SK-N-SH (cell line): ENCODE measurements around the gene MLST8. TPM values are rescaled to one million over a fixed set of nuclear protein-coding genes. Genes with fewer than 3 reads are reported as not detected.

ENCODE experiments used
- CTCF ChIA-PET: fragments of 300-600, 350-600 bp; formaldehyde crosslinking; extraction: SDS; loops from one replicate; lab custom pipeline; 2021; lab: Yijun Ruan, JAX
- POLR2A ChIA-PET: fragments of 350-600 bp; sonication (Branson Sonifier 250); formaldehyde crosslinking; extraction: SDS; loops from one replicate; lab custom pipeline; 2020; ENCODE audit warnings: antibody characterized with exemption, inconsistent platforms; lab: Yijun Ruan, JAX
- DNase-seq: peaks from one replicate; pipeline ENCODE4 v3.0.0; 2012
- H2AFZ ChIP-seq: fragments of 200-600 bp; sonication (generic); 2 replicates; pipeline ENCODE4 v1.8.1; 2016; ENCODE audit warnings: antibody characterized with exemption, mild to moderate bottlenecking, low read depth
- H3F3A ChIP-seq: fragments of 200-600 bp; sonication (generic); replicated peaks from 2 replicates; pipeline ENCODE3; 2016; ENCODE audit warnings: antibody characterized with exemption, mild to moderate bottlenecking; ENCODE audit not compliant: insufficient read depth
- H3K27ac ChIP-seq, 2 experiments: fragments of 200-500 bp in 1 of 2; fragments of 200-600 bp in 1 of 2; sonication (Bioruptor generic) in 1 of 2; sonication (generic), shearing (Covaris generic) in 1 of 2; 2 replicates each; pipeline versions ENCODE4 v1.5.1 to v1.6.1; 2014 to 2016; ENCODE audit warnings: low read depth in 2 of 2, inconsistent platforms in 1 of 2, low read length in 1 of 2, mild to moderate bottlenecking in 1 of 2, mixed read lengths in 1 of 2
- H3K27me3 ChIP-seq: fragments of 200-600 bp; sonication (generic), shearing (Covaris generic); 2 replicates; pipeline ENCODE4 v1.6.1; 2016; ENCODE audit warnings: mixed run types; ENCODE audit not compliant: insufficient read depth
- H3K36me3 ChIP-seq, 2 experiments: fragments of 200-500 bp in 1 of 2; fragments of 200-600 bp in 1 of 2; sonication (Bioruptor generic) in 1 of 2; sonication (generic) in 1 of 2; replicated peaks in 1 of 2; 2 replicates each; pipeline versions ENCODE3 to v1.5.1; 2014 to 2016; ENCODE audit warnings: low read length in 1 of 2, mild to moderate bottlenecking in 1 of 2; ENCODE audit not compliant: insufficient read depth in 2 of 2, control insufficient read depth in 1 of 2
- H3K4me1 ChIP-seq, 2 experiments: fragments of 200-500 bp in 1 of 2; fragments of 200-600 bp in 1 of 2; sonication (Bioruptor generic) in 1 of 2; sonication (generic), shearing (Covaris generic) in 1 of 2; 2 replicates each; pipeline versions ENCODE4 v1.5.1 to v1.6.1; 2014 to 2016; ENCODE audit warnings: low read depth in 1 of 2, low read length in 1 of 2, mixed run types in 1 of 2; ENCODE audit not compliant: insufficient read depth in 2 of 2, control insufficient read depth in 1 of 2
- H3K4me2 ChIP-seq: fragments of 200-600 bp; sonication (generic), shearing (Covaris generic); 2 replicates; pipeline ENCODE4 v1.6.1; 2017; ENCODE audit warnings: mixed run types
- H3K4me3 ChIP-seq, 2 experiments: fragments of 200-500 bp in 1 of 2; fragments of 200-600 bp in 1 of 2; sonication (Bioruptor generic) in 1 of 2; sonication (generic), shearing (Covaris generic) in 1 of 2; 2 replicates each; pipeline versions ENCODE4 v1.5.1 to v1.8.1; 2014 to 2016; ENCODE audit warnings: low read depth in 2 of 2, inconsistent platforms in 1 of 2, low read length in 1 of 2, mild to moderate bottlenecking in 1 of 2, mixed read lengths in 1 of 2, moderate library complexity in 1 of 2
- H3K79me2 ChIP-seq: fragments of 200-600 bp; sonication (generic); 2 replicates; pipeline ENCODE4 v1.8.1; 2017; ENCODE audit warnings: mild to moderate bottlenecking; ENCODE audit not compliant: insufficient read depth
- H3K9ac ChIP-seq: fragments of 200-600 bp; sonication (generic); 2 replicates; pipeline ENCODE4 v1.6.1; 2017; ENCODE audit warnings: mixed run types
- H3K9me2 ChIP-seq: fragments of 200-600 bp; sonication (generic); 2 replicates; pipeline ENCODE4 v1.6.1; 2017; ENCODE audit warnings: mixed run types
- H3K9me3 ChIP-seq: fragments of 200-600 bp; sonication (generic); 2 replicates; pipeline ENCODE4 v1.6.1; 2017; ENCODE audit warnings: mixed run types, mild to moderate bottlenecking, moderate library complexity
- H4K20me1 ChIP-seq: fragments of 200-600 bp; sonication (generic); 2 replicates; pipeline ENCODE4 v1.6.1; 2017; ENCODE audit warnings: mild to moderate bottlenecking, mixed run types; ENCODE audit not compliant: insufficient read depth
- EP300 ChIP-seq, 2 experiments: IDR thresholded peaks; 2 replicates each; pipeline versions ENCODE4 v1.4.0 to v1.6.1; 2012; ENCODE audit warnings: borderline replicate concordance in 1 of 2, low read depth in 1 of 2, low read length in 1 of 2
- FOSL2 ChIP-seq: IDR thresholded peaks from 2 replicates; pipeline ENCODE4 v1.4.0; 2012; ENCODE audit warnings: low read depth, mild to moderate bottlenecking, moderate library complexity, borderline replicate concordance
- FOXJ3 ChIP-seq: sonication (generic); formaldehyde crosslinking; IDR thresholded peaks from 2 replicates; pipeline ENCODE4 v1.5.1; 2020; ENCODE audit warnings: mild to moderate bottlenecking, missing genetic modification reagents
- GABPA ChIP-seq: IDR thresholded peaks from 2 replicates; pipeline ENCODE4 v1.4.0; 2012; ENCODE audit warnings: low read depth, mild to moderate bottlenecking
- JUND ChIP-seq: IDR thresholded peaks from 2 replicates; pipeline ENCODE4 v1.4.0; 2012
- MXI1 ChIP-seq: IDR thresholded peaks from 2 replicates; pipeline ENCODE4 v1.6.1; 2012; ENCODE audit warnings: mild to moderate bottlenecking, low read depth, low read length, improper control_type of control experiment
- RAD21 ChIP-seq: IDR thresholded peaks from 2 replicates; pipeline ENCODE4 v1.6.1; 2012; ENCODE audit warnings: mild to moderate bottlenecking, low read length
- RCOR1 ChIP-seq: fragments of 150-350 bp; IDR thresholded peaks from 2 replicates; pipeline ENCODE4 v1.6.1; 2017; ENCODE audit warnings: antibody characterized with exemption, low read length
- SIN3A ChIP-seq: IDR thresholded peaks from 2 replicates; pipeline ENCODE4 v1.6.1; 2012; ENCODE audit warnings: low read depth, mild to moderate bottlenecking, low read length, moderate library complexity, borderline replicate concordance
- TCF12 ChIP-seq: IDR thresholded peaks from 2 replicates; pipeline ENCODE4 v1.4.0; 2012
- TEAD4 ChIP-seq: IDR thresholded peaks from 2 replicates; pipeline ENCODE4 v1.4.0; 2012; ENCODE audit warnings: mild to moderate bottlenecking, borderline replicate concordance; ENCODE audit not compliant: insufficient read depth
- WGBS: methylation state at CpG from one replicate; pipeline ENCODE4 v1.1.6; 2017; ENCODE audit warnings: low lambda C conversion rate; 5-methylcytosine and 5-hydroxymethylcytosine counted together
- polyA plus RNA-seq, 3 experiments: library from polyadenylated mRNA; depleted of rRNA; stranded (reverse); fragments of >200 nt; gene quantifications; 2 replicates each; pipeline ENCODE4 v1.2.3, GENCODE V29; 2012
- TF ChIP-seq, protein P1 (sequence below): IDR thresholded peaks from 2 replicates; pipeline ENCODE4 v1.6.1; 2012; ENCODE audit warnings: mild to moderate bottlenecking, low read depth, low read length, moderate library complexity
- TF ChIP-seq, protein P2 (sequence below): IDR thresholded peaks from 2 replicates; pipeline ENCODE4; 2012
- TF ChIP-seq, protein P3 (sequence below): fragments of 150-350 bp; IDR thresholded peaks from 2 replicates; pipeline ENCODE4 v1.6.1; 2016; ENCODE audit warnings: mild to moderate bottlenecking, low read depth, low read length
- TF ChIP-seq, protein P4 (sequence below): fragments of 200-600 bp; sonication (generic); IDR thresholded peaks from 2 replicates; pipeline ENCODE4 v1.6.1; 2017; ENCODE audit warnings: antibody characterized with exemption, mild to moderate bottlenecking, moderate library complexity
- TF ChIP-seq, protein P5 (sequence below): IDR thresholded peaks from 2 replicates; pipeline ENCODE4 v1.4.0; 2012; ENCODE audit warnings: low read depth, borderline replicate concordance
- TF ChIP-seq, protein P6 (sequence below): IDR thresholded peaks from 2 replicates; pipeline ENCODE4 v1.4.0; 2012; ENCODE audit warnings: low read depth

Gene MLST8
- polyA plus RNA-seq, 1 of the 3 experiments (the other 2 are of a cell fraction) = 85.4 TPM

DNA sequence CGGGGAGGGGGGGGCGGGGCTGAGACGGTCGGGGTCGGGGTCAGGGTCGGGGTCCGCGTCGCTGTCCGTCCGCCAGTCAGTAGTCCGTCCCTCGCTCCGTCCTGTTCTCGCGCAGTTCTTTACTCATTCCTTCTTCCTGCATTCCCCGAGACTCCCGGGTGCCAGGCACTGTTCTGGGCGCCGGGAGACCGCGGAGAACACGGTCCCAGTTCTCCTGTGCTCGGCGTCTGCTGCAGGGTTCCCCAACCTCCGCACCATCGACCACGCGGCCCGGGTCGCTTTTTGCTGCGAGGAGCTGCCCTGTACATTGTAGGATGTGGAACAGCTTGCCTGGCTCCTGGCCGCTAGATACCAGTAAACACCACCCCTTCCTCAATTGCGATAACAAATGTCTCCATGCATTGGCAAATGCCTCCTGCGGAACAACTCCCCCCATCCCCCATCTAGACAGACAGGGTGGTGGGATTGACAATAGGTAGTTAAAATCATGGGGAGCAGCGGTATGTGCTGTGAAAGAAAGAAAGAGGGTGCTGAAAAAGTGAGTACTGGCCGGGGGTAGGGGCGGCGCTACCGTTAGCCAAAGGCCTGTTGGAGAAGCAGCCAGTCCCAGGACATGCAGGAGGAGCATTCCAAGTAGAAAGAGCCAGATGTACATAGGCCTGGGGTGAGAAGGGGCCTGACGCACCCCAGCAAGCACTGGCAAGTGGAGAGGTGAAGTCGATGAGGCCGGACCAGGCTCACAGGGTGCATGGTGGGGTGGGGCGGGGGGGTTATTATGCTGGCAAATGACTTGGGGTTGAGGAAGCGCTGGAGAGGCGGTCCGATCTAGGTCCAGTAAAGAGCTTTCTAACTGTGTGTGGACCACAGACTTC is 49.0 kb upstream of the MLST8 start:
- H3K9ac ChIP-seq = peak overlapping the region; percentile 82
- peaks cover 26% of the 10 kb centered on the region for H3F3A ChIP-seq
- H3K4me2 ChIP-seq = peak overlapping the region; percentile 95
- H4K20me1 ChIP-seq = peaks cover 78% of the 10 kb centered on the region
- no peaks in the 10 kb centered on the region for H3K9me2 ChIP-seq
- peak; percentile 58 for DNase-seq
- peak overlapping the region; percentile 37; the same call in 1 of the 2 replicates for H2AFZ ChIP-seq
- 1% methylated on average over 44 of the region's 47 CpGs for WGBS
- H3K9me3 ChIP-seq = no peaks in the 10 kb centered on the region
- peak overlapping the region; percentile 100 for H3K4me3 ChIP-seq
- TF ChIP-seq, protein P1, sequence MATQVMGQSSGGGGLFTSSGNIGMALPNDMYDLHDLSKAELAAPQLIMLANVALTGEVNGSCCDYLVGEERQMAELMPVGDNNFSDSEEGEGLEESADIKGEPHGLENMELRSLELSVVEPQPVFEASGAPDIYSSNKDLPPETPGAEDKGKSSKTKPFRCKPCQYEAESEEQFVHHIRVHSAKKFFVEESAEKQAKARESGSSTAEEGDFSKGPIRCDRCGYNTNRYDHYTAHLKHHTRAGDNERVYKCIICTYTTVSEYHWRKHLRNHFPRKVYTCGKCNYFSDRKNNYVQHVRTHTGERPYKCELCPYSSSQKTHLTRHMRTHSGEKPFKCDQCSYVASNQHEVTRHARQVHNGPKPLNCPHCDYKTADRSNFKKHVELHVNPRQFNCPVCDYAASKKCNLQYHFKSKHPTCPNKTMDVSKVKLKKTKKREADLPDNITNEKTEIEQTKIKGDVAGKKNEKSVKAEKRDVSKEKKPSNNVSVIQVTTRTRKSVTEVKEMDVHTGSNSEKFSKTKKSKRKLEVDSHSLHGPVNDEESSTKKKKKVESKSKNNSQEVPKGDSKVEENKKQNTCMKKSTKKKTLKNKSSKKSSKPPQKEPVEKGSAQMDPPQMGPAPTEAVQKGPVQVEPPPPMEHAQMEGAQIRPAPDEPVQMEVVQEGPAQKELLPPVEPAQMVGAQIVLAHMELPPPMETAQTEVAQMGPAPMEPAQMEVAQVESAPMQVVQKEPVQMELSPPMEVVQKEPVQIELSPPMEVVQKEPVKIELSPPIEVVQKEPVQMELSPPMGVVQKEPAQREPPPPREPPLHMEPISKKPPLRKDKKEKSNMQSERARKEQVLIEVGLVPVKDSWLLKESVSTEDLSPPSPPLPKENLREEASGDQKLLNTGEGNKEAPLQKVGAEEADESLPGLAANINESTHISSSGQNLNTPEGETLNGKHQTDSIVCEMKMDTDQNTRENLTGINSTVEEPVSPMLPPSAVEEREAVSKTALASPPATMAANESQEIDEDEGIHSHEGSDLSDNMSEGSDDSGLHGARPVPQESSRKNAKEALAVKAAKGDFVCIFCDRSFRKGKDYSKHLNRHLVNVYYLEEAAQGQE = no peak
- TF ChIP-seq, protein P2, sequence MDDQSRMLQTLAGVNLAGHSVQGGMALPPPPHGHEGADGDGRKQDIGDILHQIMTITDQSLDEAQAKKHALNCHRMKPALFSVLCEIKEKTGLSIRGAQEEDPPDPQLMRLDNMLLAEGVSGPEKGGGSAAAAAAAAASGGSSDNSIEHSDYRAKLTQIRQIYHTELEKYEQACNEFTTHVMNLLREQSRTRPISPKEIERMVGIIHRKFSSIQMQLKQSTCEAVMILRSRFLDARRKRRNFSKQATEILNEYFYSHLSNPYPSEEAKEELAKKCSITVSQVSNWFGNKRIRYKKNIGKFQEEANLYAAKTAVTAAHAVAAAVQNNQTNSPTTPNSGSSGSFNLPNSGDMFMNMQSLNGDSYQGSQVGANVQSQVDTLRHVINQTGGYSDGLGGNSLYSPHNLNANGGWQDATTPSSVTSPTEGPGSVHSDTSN = no peak
- TF ChIP-seq RCOR1 = no peak
- no peak for TF ChIP-seq SIN3A
- TF ChIP-seq, protein P3, sequence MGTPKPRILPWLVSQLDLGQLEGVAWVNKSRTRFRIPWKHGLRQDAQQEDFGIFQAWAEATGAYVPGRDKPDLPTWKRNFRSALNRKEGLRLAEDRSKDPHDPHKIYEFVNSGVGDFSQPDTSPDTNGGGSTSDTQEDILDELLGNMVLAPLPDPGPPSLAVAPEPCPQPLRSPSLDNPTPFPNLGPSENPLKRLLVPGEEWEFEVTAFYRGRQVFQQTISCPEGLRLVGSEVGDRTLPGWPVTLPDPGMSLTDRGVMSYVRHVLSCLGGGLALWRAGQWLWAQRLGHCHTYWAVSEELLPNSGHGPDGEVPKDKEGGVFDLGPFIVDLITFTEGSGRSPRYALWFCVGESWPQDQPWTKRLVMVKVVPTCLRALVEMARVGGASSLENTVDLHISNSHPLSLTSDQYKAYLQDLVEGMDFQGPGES = no peak
- TF ChIP-seq, protein P4, sequence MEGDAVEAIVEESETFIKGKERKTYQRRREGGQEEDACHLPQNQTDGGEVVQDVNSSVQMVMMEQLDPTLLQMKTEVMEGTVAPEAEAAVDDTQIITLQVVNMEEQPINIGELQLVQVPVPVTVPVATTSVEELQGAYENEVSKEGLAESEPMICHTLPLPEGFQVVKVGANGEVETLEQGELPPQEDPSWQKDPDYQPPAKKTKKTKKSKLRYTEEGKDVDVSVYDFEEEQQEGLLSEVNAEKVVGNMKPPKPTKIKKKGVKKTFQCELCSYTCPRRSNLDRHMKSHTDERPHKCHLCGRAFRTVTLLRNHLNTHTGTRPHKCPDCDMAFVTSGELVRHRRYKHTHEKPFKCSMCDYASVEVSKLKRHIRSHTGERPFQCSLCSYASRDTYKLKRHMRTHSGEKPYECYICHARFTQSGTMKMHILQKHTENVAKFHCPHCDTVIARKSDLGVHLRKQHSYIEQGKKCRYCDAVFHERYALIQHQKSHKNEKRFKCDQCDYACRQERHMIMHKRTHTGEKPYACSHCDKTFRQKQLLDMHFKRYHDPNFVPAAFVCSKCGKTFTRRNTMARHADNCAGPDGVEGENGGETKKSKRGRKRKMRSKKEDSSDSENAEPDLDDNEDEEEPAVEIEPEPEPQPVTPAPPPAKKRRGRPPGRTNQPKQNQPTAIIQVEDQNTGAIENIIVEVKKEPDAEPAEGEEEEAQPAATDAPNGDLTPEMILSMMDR = no peak
- no peak for TF ChIP-seq EP300 (IDR thresholded peaks at IDR 0.05; ENCODE audit: borderline replicate concordance in 1 of 2, low read depth in 1 of 2, low read length in 1 of 2)
- TF ChIP-seq RAD21 = no peak
- no peak for TF ChIP-seq FOSL2
- TF ChIP-seq TEAD4 = no peak
- no peak; the same call in 1 of the 2 replicates for TF ChIP-seq MXI1
- TF ChIP-seq, protein P5, sequence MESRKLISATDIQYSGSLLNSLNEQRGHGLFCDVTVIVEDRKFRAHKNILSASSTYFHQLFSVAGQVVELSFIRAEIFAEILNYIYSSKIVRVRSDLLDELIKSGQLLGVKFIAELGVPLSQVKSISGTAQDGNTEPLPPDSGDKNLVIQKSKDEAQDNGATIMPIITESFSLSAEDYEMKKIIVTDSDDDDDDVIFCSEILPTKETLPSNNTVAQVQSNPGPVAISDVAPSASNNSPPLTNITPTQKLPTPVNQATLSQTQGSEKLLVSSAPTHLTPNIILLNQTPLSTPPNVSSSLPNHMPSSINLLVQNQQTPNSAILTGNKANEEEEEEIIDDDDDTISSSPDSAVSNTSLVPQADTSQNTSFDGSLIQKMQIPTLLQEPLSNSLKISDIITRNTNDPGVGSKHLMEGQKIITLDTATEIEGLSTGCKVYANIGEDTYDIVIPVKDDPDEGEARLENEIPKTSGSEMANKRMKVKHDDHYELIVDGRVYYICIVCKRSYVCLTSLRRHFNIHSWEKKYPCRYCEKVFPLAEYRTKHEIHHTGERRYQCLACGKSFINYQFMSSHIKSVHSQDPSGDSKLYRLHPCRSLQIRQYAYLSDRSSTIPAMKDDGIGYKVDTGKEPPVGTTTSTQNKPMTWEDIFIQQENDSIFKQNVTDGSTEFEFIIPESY = no peak
- TF ChIP-seq GABPA = no peak
- TF ChIP-seq JUND = no peak
- TF ChIP-seq, protein P6, sequence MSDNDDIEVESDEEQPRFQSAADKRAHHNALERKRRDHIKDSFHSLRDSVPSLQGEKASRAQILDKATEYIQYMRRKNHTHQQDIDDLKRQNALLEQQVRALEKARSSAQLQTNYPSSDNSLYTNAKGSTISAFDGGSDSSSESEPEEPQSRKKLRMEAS = no peak
- no peak for TF ChIP-seq TCF12
- no peak for TF ChIP-seq FOXJ3 (CRISPR knock-in tag)
- H3K79me2 ChIP-seq = peaks cover 90% of the 10 kb centered on the region
- ChIA-PET CTCF (interaction anchor here (0.6 to 6.9 kb wide), 4 partner anchors 16 to 152 kb away, joined by 3 to 55 read pairs (median 14); partner anchors contain the start of gene ECI1), POLR2A (interaction anchor here (0.6 to 1.8 kb wide), 31 partner anchors 10 to 681 kb away, joined by 3 to 18 read pairs (median 4); partner anchors contain the start of genes CASKIN1, ECI1, FAHD1 and HAGH)
- peaks cover 24 to 30% of the 10 kb centered on the region in 2 experiments for H3K36me3 ChIP-seq
- H3K27ac ChIP-seq = peak overlapping the region; percentile 61 to 79; a peak in 3 of 4 replicates
- no peaks in the 10 kb centered on the region for H3K27me3 ChIP-seq
- H3K4me1 ChIP-seq = peaks cover 29 to 58% of the 10 kb centered on the region in 2 experiments; a peak in 3 of 4 replicates
